Measurements from ENCODE around the gene HECW1. TPM values are rescaled to one million over a fixed set of nuclear protein-coding genes. Genes with fewer than 3 reads are reported as not detected.

HECW1 gene
- total RNA-seq, 1 experiment from 2014 or later: 1.8 TPM

DNA sequence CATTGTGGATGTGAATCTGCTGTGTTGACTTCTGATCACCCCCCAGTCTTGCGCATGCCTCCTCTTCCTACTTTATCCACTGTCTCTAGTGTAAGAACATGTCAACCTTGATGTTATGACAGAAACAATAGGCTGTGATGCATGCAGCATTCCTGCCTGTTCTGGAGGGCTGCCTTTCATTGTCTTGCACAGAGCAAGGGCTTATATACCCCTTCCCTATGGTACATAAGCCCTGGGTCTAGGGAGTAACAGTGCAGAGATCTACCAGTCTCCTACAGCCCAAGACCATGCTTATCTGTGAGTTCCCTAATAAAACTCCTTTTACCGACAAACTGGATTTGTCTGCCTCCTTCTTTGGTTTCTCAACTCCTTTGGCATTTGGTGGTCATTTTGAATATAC is 293.5 kb downstream of the HECW1 start:
- no peak for DNase-seq
- Mint-ChIP-seq H3K4me3 (ENCODE audit: unreplicated experiment) (no peak overlapping the region), H3K36me3 (ENCODE audit: insufficient read depth, unreplicated experiment) (no peaks in the 10 kb centered on the region), H3K9me3 (ENCODE audit: unreplicated experiment) (peaks cover 4% of the 10 kb centered on the region), H3K27ac (ENCODE audit: unreplicated experiment) (no peak overlapping the region), H3K27me3 (ENCODE audit: insufficient read depth, unreplicated experiment) (no peaks in the 10 kb centered on the region), H3K4me1 (ENCODE audit: low read depth, unreplicated experiment) (no peaks in the 10 kb centered on the region)
- intact Hi-C loops (cut with micrococcal nuclease; ENCODE audit: unreplicated experiment): no loop called here
- ChIA-PET CTCF (no interaction called here), POLR2A (no interaction called here)
- Histone ChIP-seq H3K4me3 (ENCODE audit: low read depth, low read length) (no peak overlapping the region), H3K27me3 (replicated peaks; ENCODE audit: control insufficient read depth, insufficient read depth, low read length) (no peaks in the 10 kb centered on the region), H3K36me3 (ENCODE audit: control insufficient read depth, insufficient read depth, low read length) (no peaks in the 10 kb centered on the region), H3K4me1 (no peaks in the 10 kb centered on the region), H3K9me3 (no peaks in the 10 kb centered on the region)
- TF ChIP-seq, protein P1, sequence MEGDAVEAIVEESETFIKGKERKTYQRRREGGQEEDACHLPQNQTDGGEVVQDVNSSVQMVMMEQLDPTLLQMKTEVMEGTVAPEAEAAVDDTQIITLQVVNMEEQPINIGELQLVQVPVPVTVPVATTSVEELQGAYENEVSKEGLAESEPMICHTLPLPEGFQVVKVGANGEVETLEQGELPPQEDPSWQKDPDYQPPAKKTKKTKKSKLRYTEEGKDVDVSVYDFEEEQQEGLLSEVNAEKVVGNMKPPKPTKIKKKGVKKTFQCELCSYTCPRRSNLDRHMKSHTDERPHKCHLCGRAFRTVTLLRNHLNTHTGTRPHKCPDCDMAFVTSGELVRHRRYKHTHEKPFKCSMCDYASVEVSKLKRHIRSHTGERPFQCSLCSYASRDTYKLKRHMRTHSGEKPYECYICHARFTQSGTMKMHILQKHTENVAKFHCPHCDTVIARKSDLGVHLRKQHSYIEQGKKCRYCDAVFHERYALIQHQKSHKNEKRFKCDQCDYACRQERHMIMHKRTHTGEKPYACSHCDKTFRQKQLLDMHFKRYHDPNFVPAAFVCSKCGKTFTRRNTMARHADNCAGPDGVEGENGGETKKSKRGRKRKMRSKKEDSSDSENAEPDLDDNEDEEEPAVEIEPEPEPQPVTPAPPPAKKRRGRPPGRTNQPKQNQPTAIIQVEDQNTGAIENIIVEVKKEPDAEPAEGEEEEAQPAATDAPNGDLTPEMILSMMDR (IDR thresholded peaks at IDR 0.05; ENCODE audit: insufficient read depth in 1 of 2, low read depth in 1 of 2, low read length in 1 of 2, severe bottlenecking in 1 of 2, unreplicated experiment in 1 of 2): no peak
- no TSS peak for BruUV-seq (replicated peaks)

DNA sequence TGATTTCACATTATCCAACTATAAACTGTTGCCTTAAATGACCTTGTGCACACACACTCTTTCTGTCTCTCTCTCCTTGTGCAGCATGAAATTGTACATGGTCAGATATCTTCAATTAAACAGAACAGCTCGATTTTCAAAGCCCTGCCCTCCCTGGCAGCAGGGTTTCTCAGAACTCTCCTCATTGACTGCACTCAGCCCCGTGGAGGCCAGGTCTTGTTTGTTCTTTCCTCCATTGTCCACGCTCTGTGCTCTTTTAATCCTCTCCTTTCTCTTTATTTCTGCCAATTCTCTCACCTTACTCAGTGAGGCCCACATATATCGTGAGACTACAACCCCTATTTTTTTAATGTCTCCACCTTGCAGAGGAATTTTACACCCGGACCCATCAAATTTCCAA is 294.5 kb downstream of the HECW1 start:
- Mint-ChIP-seq H3K27ac (ENCODE audit: unreplicated experiment) (no peak overlapping the region), H3K36me3 (ENCODE audit: insufficient read depth, unreplicated experiment) (no peaks in the 10 kb centered on the region), H3K27me3 (ENCODE audit: insufficient read depth, unreplicated experiment) (no peaks in the 10 kb centered on the region), H3K9me3 (ENCODE audit: unreplicated experiment) (no peaks in the 10 kb centered on the region), H3K4me3 (ENCODE audit: unreplicated experiment) (no peak overlapping the region), H3K4me1 (ENCODE audit: low read depth, unreplicated experiment) (no peaks in the 10 kb centered on the region)
- ChIA-PET CTCF (no interaction called here), POLR2A (no interaction called here)
- H3K36me3 ChIP-seq (ENCODE audit: control insufficient read depth, insufficient read depth, low read length): no peaks in the 10 kb centered on the region
- H3K4me1 ChIP-seq: no peaks in the 10 kb centered on the region
- intact Hi-C loops (cut with micrococcal nuclease; ENCODE audit: unreplicated experiment): no loop called here
- TF ChIP-seq, protein P1 (IDR thresholded peaks at IDR 0.05; ENCODE audit: insufficient read depth in 1 of 2, low read depth in 1 of 2, low read length in 1 of 2, severe bottlenecking in 1 of 2, unreplicated experiment in 1 of 2): no peak
- no peaks in the 10 kb centered on the region for H3K9me3 ChIP-seq
- BruUV-seq (replicated peaks): no TSS peak
- H3K4me3 ChIP-seq (ENCODE audit: low read depth, low read length): no peak overlapping the region
- DNase-seq: no peak
- no peaks in the 10 kb centered on the region for H3K27me3 ChIP-seq (replicated peaks; ENCODE audit: control insufficient read depth, insufficient read depth, low read length)

DNA sequence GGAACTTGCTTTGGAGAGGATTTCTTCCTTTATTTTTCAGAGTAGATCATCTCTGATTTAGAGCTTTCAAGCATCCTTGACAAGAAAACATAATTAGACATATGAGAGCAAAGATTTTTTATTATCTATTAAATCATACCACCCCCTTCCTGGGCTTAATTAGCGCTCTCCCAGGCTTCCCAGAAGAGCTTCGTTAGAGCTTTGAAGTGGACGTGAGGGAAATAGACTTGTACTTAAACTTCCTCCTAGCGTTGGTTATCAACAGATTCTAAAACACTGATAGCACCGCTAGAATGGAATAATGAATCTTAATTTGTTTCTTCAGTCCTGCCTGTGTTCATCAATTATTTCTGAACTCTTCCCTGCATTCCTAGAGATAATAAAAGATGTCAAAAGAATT is 296.5 kb downstream of the HECW1 start:
- H3K27ac Mint-ChIP-seq (ENCODE audit: unreplicated experiment): no peak overlapping the region
- Histone ChIP-seq H3K27me3 (replicated peaks; ENCODE audit: control insufficient read depth, insufficient read depth, low read length) (no peaks in the 10 kb centered on the region), H3K9me3 (no peaks in the 10 kb centered on the region), H3K4me1 (no peaks in the 10 kb centered on the region), H3K36me3 (ENCODE audit: control insufficient read depth, insufficient read depth, low read length) (no peaks in the 10 kb centered on the region), H3K4me3 (ENCODE audit: low read depth, low read length) (no peak overlapping the region)
- no peak overlapping the region for H3K4me3 Mint-ChIP-seq (ENCODE audit: unreplicated experiment)
- no peaks in the 10 kb centered on the region for H3K9me3 Mint-ChIP-seq (ENCODE audit: unreplicated experiment)
- intact Hi-C loops (cut with micrococcal nuclease; ENCODE audit: unreplicated experiment): no loop called here
- CTCF ChIA-PET: no interaction called here
- BruUV-seq (replicated peaks): no TSS peak
- H3K27me3 Mint-ChIP-seq (ENCODE audit: insufficient read depth, unreplicated experiment): no peaks in the 10 kb centered on the region
- TF ChIP-seq, protein P1 (IDR thresholded peaks at IDR 0.05; ENCODE audit: insufficient read depth in 1 of 2, low read depth in 1 of 2, low read length in 1 of 2, severe bottlenecking in 1 of 2, unreplicated experiment in 1 of 2): no peak
- POLR2A ChIA-PET: no interaction called here
- no peaks in the 10 kb centered on the region for H3K36me3 Mint-ChIP-seq (ENCODE audit: insufficient read depth, unreplicated experiment)
- H3K4me1 Mint-ChIP-seq (ENCODE audit: low read depth, unreplicated experiment): no peaks in the 10 kb centered on the region
- DNase-seq: no peak
